SHP77 treated with DMSO at 0.1 percent for 48 hours (cell line): ENCODE measurements around the gene HOXC9.

Experiments used
- DNase-seq: peaks from one replicate; lab custom pipeline; 2025; lab: John Stamatoyannopoulos, UW

HOXC9 gene

DNA sequence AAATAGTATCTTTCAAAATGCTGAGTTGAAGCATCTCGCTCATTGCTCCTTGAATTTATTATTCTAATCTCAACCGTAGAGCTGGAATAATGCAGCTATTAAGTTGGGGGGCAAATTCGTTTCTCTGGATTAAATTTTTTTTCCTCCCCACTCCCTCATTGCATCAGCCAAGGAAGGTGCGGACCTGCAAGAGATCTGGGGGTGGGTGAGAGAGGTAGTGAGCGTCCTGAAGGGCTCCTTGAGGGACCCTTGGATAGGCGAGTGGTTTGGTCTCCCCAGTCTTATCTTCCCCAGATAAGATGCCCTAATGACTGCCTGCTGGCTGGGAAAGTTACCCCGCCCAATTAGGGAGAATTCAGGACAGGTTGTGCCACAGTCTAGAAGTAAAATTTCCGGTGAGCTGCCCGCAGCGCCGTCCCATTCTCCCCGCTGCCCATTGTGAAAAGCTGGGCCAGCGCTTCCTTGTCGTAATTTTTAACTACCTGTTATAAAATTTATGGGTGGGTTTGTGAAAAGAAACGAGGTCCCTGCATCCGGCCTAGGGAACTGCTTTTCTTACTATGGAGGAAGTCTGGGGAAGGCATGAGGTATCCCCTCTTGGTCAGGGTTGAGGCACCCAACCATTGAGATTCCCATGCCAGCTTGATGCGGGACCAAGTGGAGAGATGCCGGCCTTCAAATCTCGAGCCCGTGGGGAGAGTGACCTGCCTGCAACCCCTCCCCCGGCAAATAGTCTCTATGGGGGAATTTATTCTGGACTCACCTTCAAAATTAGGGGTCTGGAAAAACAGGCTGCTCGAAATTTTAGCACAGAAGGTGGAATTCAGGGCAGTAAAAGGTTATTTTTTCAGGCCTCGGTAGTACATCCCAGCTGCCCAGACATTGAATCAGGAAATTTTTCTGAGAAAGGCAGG is 15.3 kb downstream of the HOXC9 start:
- DNase-seq: no peak

DNA sequence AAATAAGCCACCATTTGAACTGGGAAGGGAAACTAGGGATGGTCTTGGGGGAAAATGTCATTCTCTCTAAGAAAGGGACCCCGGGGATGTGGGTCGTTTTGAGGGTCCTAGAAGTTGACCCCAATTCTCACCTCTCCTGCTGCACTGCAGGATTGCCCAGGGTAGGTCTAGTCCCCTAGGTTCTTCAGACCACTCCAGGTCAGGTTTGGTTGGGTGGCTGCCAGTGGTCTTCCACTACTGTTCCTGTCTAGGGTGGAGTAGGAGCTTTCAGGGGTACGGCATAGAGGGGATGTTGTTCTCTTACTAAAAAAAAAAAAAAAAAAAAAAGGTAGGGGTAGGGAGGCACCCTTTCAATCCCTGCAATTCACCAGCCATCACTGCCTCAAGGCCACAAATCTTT is 16.1 kb downstream of the HOXC9 start:
- no peak for DNase-seq

GRCh38 chr12:54016478-54016964 is 16.6 kb downstream of the HOXC9 start:
- DNase-seq: peak; percentile 17

DNA sequence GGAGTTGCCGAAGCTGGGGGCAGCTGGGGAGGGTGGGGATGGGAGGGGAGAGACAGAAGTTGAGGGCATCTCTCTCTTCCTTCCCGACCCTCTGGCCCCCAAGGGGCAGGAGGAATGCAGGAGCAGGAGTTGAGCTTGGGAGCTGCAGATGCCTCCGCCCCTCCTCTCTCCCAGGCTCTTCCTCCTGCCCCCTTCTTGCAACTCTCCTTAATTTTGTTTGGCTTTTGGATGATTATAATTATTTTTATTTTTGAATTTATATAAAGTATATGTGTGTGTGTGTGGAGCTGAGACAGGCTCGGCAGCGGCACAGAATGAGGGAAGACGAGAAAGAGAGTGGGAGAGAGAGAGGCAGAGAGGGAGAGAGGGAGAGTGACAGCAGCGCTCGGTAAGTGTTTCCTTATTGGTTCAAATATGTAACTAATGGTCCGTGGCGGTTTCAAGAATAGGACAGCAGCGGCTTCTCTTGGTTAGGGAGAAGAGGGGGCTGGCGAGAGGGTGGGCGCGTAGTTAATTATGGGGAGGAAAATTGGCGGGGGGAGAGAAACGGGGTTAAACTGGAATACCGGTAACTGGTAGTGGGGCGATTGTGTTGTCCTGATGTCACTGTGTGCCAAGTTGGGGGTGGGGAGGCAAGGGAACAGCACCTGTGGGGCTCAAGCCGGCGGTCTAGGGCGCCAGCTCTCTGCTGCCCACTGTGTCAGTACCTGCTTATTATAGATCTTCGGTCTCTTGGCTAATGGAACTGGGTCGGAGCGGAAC is 17.2 kb downstream of the HOXC9 start:
- DNase-seq: peak; percentile 80

- peak; percentile 88 for DNase-seq
Measured at GRCh38 chr12:54017878-54018467, 18.0 kb downstream of the HOXC9 start.

DNA sequence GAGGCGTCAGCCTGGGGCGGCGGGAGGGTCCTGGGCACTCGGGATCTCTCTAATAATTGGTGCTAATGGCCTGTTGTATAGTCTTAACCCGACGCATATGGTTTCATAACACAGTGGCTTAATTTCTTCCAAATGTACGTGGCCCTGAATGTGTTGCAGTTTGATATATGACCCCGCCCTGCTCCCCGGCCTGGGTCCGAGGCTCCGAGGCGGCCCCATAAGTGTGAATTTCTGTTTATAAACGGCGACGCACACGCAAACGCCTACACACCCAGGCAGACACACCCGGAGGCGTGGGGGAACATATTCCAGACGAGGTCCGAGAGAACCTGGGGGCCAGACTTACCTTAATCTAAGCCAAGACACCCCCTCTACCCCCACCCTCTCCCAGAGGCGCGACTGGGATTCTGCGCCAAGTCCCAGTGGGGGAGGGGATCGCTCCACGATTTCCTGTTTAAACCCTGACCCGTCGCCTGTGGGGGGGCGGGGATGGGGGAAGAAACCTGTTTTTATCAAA is 18.6 kb downstream of the HOXC9 start:
- peak; percentile 19 for DNase-seq

DNA sequence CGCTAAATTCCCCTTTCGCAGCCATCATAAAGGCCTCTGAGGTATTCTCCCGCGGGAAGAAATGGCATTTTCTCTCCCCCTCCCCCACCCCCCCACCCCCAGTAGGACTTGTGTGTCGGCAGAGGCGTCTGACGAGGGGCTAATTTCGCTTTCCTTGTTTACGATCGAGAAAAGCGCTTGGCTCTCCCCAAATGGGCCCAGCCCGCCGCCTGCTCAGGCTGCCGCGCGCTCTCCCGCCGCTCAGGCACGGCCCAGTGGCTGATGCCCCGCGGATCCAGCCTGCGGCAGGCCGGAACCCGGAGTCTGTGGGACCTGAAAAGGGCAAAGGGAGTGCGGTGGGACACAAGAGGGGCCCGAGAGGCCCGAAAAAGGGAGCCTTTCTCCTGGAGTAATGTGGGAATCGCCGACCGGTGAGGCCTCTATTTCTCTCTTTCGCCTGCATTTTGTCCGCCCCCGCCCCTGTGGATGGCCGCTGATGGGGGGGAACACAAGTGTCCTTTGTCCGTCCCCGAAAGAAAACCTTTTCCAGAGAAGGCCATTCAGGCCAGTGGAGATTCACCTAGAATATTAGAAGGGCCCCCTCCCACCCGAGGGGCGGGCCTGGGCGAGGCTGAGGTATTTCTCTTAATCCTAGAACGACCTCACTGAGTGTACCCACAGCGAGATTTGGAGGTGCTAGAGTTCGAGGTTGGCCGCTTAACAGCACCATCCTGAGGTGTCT is 19.3 kb downstream of the HOXC9 start:
- no peak for DNase-seq

DNA sequence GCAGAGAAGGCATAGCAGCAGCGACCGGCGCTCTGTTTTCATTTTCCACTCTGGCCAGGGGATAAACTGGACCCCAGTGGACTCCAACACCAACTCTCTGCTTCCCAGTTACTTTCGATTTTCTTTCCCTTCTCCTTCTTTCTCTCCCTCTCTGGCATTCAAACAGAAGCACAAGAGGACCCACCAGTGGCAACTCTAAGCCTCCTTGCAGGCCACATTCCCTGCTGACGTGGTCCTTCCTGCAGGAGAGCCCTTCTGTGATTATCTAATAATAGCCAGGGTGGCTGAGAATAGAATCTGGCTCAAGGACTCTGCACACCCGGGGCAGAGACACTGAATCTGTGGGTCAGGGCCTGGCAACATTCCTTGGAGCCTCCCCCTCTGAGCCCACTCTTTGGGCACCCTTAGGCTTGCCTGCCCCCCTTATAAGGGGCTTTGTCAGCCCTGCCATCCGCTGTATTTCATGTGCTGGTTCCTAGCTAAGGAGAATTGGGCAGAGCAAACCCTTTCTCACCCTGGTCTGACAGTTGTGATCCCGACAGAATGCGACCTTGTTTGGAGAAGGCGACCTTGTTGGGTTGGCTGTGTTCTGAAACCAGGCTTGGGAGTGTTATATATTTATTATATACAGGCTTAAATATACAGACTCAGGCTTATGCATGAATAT is 20.1 kb downstream of the HOXC9 start:
- DNase-seq: peak; percentile 34

DNA sequence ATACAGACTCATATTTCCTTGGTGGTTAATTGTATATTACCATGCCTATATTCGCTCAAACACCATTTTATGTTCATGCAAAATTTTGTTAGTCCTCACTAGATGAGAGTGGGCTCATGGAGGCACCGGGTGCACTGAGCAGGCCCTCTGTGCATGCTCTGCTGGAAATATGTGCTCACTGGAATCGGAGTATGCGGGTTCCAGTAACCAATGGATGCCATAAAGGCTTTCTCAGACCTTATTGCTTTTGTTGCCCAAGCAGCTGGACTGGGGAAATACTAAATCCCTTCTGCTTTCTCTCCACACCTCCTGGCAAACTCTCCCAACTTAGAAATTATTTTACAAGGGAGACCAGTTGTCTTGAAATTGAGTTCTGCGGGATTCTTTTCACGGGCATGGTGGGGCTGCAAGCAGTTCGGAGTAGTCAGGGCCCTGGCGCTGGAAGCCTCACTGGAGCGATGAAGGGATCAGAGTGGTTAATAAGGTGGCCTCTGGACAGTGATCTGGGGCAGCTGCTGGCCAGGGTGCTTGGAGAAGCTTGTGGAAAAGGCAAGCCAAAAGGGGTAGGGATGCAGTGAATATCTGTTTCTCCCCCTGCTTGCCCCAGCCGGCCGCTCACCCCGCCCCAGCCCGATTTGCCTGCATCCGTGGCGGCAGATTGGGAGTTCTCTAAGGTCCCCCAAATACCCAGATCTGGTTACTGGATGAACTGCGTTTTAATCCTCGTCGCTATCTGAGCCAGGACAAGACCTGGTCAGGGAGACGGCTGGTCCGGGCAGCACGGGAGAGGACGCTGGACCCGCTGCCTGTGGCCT is 20.8 kb downstream of the HOXC9 start:
- DNase-seq: no peak

DNA sequence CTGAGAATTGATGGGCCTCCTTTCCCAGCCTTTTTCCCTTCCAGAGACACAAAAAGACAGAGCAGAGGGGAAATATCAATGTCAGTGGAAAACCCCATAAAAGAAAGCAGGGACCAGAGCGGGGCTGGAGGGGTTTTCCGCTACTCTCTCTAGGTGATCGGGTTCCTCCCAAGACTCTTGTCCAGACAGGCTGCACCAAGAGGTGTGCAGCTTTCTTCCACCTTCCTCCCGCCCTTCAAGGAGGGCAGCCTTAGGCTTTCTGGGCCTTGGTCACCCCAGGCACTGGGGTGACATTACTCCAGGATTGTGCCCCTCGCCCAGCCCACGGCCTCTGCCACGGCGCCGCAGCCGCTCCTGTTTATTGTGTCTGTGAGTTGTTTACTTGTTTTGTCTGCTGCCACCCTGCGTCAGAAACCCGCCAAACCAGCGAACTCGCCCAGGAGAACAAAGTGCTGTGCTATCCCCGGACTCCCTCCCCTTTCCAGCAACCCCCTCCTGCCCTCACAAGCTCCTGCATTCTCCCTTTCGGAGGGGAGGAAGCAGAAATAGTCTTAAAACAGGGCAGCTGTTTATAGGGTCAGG is 21.6 kb downstream of the HOXC9 start:
- DNase-seq: no peak

GRCh38 chr12:54022960-54023884 is 23.3 kb downstream of the HOXC9 start:
- DNase-seq: no peak

GRCh38 chr12:54024127-54024526 is 24.2 kb downstream of the HOXC9 start:
- no peak for DNase-seq

DNA sequence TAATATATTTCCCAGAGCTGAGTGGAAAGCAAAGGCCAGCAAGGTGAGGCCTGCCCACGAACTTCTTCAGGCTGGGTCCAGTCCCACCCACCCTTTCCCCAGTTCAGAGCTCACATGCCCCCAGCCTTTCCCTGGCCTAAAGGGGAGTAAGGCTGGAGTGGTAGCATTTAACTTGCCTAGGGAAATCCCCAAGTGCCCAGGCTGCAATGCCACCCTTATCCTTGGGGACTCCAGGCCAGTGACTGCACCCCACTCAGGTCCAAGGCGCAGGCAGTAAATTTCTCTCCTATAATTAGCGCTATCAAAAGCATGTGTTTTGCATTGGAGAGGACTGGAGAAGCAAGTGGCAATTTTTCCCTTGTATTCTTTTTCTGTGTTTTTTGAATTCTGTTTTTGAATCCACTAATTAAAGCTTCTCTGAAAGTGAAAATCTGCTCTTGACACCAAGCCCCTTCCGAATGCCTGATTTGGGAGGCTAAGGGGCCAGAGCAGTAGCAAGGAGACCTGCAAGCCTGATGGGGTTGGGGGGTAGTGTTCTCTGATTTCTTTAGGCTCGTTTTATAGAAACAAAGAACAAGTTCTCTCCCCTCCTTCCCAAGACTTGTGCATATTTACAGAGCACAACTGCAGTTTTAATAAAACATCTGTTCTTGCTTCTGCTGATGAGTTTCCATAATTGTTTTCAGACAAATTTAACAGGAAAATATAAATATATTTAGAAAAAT is 24.8 kb downstream of the HOXC9 start:
- no peak for DNase-seq

- no peak for DNase-seq
Measured at GRCh38 chr12:54025499-54026405, 25.8 kb downstream of the HOXC9 start.

GRCh38 chr12:54026640-54027441 is 26.9 kb downstream of the HOXC9 start:
- no peak for DNase-seq

- no peak for DNase-seq
Measured at GRCh38 chr12:54027442-54027786, 27.5 kb downstream of the HOXC9 start.
